Measurements from ENCODE around the gene DNAH17.

DNA sequence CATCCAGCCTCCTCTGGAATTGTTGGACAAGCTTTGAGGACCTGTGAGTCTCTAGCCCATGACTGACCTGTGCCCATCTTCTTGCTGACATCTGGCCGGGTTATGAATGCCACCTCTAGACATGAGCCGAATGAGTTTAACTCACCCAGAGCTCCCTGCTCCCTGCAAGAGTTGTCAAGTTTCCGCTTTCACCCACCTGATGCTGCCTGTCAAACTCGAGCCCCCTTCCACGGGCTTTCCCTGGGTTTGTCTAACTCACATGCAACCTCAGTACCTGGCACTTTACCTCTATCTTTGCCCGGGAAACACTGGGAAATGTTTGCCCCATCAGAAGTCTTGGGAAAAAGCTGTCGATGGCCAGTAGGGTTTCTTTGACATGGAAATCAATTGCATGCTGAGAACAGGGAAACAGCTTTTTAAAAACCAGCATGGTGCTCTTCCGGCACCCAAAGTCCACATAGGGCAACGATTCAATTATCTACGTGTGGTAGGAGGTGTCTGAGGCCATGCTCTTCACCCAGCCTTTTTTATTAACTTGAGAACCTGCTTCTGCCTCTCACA, 33.8 kb upstream of the DNAH17 start:
- TF ChIP-seq, protein P1, sequence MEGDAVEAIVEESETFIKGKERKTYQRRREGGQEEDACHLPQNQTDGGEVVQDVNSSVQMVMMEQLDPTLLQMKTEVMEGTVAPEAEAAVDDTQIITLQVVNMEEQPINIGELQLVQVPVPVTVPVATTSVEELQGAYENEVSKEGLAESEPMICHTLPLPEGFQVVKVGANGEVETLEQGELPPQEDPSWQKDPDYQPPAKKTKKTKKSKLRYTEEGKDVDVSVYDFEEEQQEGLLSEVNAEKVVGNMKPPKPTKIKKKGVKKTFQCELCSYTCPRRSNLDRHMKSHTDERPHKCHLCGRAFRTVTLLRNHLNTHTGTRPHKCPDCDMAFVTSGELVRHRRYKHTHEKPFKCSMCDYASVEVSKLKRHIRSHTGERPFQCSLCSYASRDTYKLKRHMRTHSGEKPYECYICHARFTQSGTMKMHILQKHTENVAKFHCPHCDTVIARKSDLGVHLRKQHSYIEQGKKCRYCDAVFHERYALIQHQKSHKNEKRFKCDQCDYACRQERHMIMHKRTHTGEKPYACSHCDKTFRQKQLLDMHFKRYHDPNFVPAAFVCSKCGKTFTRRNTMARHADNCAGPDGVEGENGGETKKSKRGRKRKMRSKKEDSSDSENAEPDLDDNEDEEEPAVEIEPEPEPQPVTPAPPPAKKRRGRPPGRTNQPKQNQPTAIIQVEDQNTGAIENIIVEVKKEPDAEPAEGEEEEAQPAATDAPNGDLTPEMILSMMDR (IDR thresholded peaks at IDR 0.05) = no peak
- TF ChIP-seq ZFX (IDR thresholded peaks at IDR 0.05; ENCODE audit: borderline replicate concordance) = no peak

All from 22Rv1 (cell line).